ENCODE data around the gene DCP1A. TPM values are rescaled to one million over a fixed set of nuclear protein-coding genes. Genes with fewer than 3 reads are reported as not detected.

Gene DCP1A
- total RNA-seq, 1 experiment from 2014 or later = 13.7 TPM

- DNase-seq (ENCODE audit: low read depth) = no peak
These were observed 103.1 kb downstream of the DCP1A start for GRCh38 chr3:53244271-53244670.

GRCh38 chr3:53243785-53244184, 103.6 kb downstream of the DCP1A start:
- no peak for DNase-seq (ENCODE audit: low read depth)

- DNase-seq (ENCODE audit: low read depth) = peak; percentile 99
These were observed 104.2 kb downstream of the DCP1A start for GRCh38 chr3:53243165-53243564.

GRCh38 chr3:53242642-53243041, 104.7 kb downstream of the DCP1A start:
- no peak for DNase-seq (ENCODE audit: low read depth)

GRCh38 chr3:53242155-53242554, 105.2 kb downstream of the DCP1A start:
- DNase-seq (ENCODE audit: low read depth) = no peak

- no peak for DNase-seq (ENCODE audit: low read depth)
These were observed 106.1 kb downstream of the DCP1A start for GRCh38 chr3:53240989-53241972.

GRCh38 chr3:53239800-53240199, 107.5 kb downstream of the DCP1A start:
- no peak for DNase-seq (ENCODE audit: low read depth)

GRCh38 chr3:53238886-53239285, 108.5 kb downstream of the DCP1A start:
- no peak for DNase-seq (ENCODE audit: low read depth)

GRCh38 chr3:53238051-53238850, 109.1 kb downstream of the DCP1A start:
- DNase-seq (ENCODE audit: low read depth) = peak; percentile 99

GRCh38 chr3:53236112-53236841, 111.1 kb downstream of the DCP1A start:
- DNase-seq (ENCODE audit: low read depth) = peak; percentile 96

- no peak for DNase-seq (ENCODE audit: low read depth)
These were observed 111.8 kb downstream of the DCP1A start for GRCh38 chr3:53235545-53235944.

- no peak for DNase-seq (ENCODE audit: low read depth)
These were observed 112.5 kb downstream of the DCP1A start for GRCh38 chr3:53234841-53235232.

- DNase-seq (ENCODE audit: low read depth) = no peak
These were observed 113.1 kb downstream of the DCP1A start for GRCh38 chr3:53234130-53234840.

Other genes with a start within 250 kb of the DCP1A start
- 15.7 and 19.6 TPM in 2 replicates for gene RFT1, start 217.1 kb downstream of the DCP1A start, total RNA-seq (2014; rRNA removed; shearing (Covaris generic))
- 4.3 and 5.0 TPM in 2 replicates for gene PRKCD, start 186.3 kb downstream of the DCP1A start, total RNA-seq (2014; rRNA removed; shearing (Covaris generic))
- 761 and 779 TPM in 2 replicates for gene TKT, start 91.5 kb downstream of the DCP1A start, total RNA-seq (2014; rRNA removed; shearing (Covaris generic))
- gene CACNA1D, start 147.1 kb upstream of the DCP1A start, total RNA-seq (2014; rRNA removed; shearing (Covaris generic)) = 0.12 TPM in 1 of 2 replicates, not detected in the other